WTC11 (cell line): Measurements from ENCODE around the gene MEN1.

Experiments used
- ELF4 ChIP-seq: sonication (generic); formaldehyde crosslinking; IDR thresholded peaks from 2 replicates; pipeline ENCODE4 v1.8.1; 2022; ENCODE audit warnings: low read depth, mild to moderate bottlenecking, moderate library complexity, missing genetic modification reagents
- ZNF138 ChIP-seq: sonication (generic); formaldehyde crosslinking; conservative IDR thresholded peaks from 2 replicates; pipeline ENCODE4 v1.8.1; 2022; ENCODE audit warnings: mild to moderate bottlenecking, moderate library complexity, missing genetic modification reagents
- ZNF263 ChIP-seq: sonication (generic); formaldehyde crosslinking; IDR thresholded peaks from 2 replicates; pipeline ENCODE4 v1.8.1; 2022; ENCODE audit warnings: low read depth, mild to moderate bottlenecking, moderate library complexity, missing genetic modification reagents
- TF ChIP-seq, protein P1 (sequence below): fragments of 200-600 bp; IDR thresholded peaks from 2 replicates; pipeline ENCODE4 v1.8.0; 2022; ENCODE audit warnings: antibody characterized with exemption
- TF ChIP-seq, protein P2 (sequence below): sonication (generic); formaldehyde crosslinking; IDR thresholded peaks from 2 replicates; pipeline ENCODE4 v1.8.0; 2022; ENCODE audit warnings: mild to moderate bottlenecking, missing genetic modification reagents

DNA sequence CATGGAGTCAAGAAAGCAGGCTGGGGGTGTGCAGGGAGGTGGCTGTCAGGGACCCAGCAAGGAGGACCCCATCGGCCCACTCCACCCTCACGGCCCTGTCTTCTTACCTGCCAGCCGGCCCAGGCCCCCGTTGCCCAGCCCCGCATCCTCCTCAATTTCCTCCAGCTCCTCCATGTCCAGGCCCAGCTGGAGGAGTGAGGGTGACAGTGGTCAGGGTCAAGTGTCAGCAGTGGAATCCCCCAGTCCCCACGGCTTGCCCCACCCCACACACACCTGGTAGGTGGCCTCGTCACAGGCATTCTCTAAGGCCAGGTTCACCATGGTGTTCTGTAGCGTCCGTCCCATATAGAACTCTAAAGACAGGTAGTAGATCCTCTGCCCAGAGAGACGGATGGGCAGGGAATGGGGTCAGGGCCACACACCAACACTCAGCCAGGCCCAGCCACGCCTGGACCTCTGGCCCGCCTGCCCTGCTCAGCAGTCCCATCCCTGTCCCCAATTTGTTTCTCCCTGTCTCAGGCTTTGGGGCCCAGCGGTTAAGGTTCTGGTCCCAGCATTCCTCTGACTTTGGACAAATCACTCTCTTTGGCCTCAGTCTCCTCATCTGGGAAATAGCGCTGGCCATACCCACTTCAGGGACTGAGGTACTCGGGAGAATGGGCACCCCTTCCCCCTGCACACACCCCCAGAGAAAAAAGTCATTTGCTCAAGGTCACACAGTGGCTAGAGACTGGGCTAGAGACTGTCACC lies 51.8 kb downstream of the MEN1 start:
- TF ChIP-seq, protein P1, sequence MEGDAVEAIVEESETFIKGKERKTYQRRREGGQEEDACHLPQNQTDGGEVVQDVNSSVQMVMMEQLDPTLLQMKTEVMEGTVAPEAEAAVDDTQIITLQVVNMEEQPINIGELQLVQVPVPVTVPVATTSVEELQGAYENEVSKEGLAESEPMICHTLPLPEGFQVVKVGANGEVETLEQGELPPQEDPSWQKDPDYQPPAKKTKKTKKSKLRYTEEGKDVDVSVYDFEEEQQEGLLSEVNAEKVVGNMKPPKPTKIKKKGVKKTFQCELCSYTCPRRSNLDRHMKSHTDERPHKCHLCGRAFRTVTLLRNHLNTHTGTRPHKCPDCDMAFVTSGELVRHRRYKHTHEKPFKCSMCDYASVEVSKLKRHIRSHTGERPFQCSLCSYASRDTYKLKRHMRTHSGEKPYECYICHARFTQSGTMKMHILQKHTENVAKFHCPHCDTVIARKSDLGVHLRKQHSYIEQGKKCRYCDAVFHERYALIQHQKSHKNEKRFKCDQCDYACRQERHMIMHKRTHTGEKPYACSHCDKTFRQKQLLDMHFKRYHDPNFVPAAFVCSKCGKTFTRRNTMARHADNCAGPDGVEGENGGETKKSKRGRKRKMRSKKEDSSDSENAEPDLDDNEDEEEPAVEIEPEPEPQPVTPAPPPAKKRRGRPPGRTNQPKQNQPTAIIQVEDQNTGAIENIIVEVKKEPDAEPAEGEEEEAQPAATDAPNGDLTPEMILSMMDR, result no peak
- no peak for TF ChIP-seq ELF4 (CRISPR knock-in tag)
- TF ChIP-seq ZNF263 (CRISPR knock-in tag), result no peak
- no peak for TF ChIP-seq ZNF138 (CRISPR knock-in tag)
- TF ChIP-seq, protein P2, sequence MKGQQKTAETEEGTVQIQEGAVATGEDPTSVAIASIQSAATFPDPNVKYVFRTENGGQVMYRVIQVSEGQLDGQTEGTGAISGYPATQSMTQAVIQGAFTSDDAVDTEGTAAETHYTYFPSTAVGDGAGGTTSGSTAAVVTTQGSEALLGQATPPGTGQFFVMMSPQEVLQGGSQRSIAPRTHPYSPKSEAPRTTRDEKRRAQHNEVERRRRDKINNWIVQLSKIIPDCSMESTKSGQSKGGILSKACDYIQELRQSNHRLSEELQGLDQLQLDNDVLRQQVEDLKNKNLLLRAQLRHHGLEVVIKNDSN (CRISPR knock-in tag), result no peak
